Osteoblast (primary cell): ENCODE results near the gene MUSK. TPM values are rescaled to one million over a fixed set of nuclear protein-coding genes. Genes with fewer than 3 reads are reported as not detected.

ENCODE experiments used
- DNase-seq: peaks from one replicate; pipeline ENCODE4 v3.0.0; 2011; ENCODE audit warnings: low spot score, mixed read lengths; ENCODE audit not compliant: insufficient read length; ENCODE audit errors: missing footprints
- H2AFZ ChIP-seq: 2 replicates; pipeline ENCODE4 v1.6.0; 2011; ENCODE audit warnings: mild to moderate bottlenecking, low read length
- H3K27ac ChIP-seq: 2 replicates; pipeline ENCODE4 v1.5.1; 2011; ENCODE audit warnings: mild to moderate bottlenecking, low read depth, low read length, moderate library complexity
- H3K27me3 ChIP-seq: 2 replicates; pipeline ENCODE4 v1.6.0; 2012; ENCODE audit warnings: mild to moderate bottlenecking, control low read depth, inconsistent platforms, low read length, moderate library complexity; ENCODE audit not compliant: insufficient read depth
- H3K36me3 ChIP-seq: 2 replicates; pipeline ENCODE4 v1.5.1; 2011; ENCODE audit warnings: mild to moderate bottlenecking, low read length, control low read depth, moderate library complexity; ENCODE audit not compliant: insufficient read depth
- H3K4me1 ChIP-seq: 2 replicates; pipeline ENCODE4 v1.5.1; 2011; ENCODE audit warnings: mild to moderate bottlenecking, low read length, control low read depth, moderate library complexity; ENCODE audit not compliant: insufficient read depth
- H3K4me2 ChIP-seq: 2 replicates; pipeline ENCODE4 v1.6.0; 2011; ENCODE audit warnings: mild to moderate bottlenecking, low read length; ENCODE audit not compliant: insufficient read depth
- H3K4me3 ChIP-seq: fragments of 200-600 bp; sonication (generic); 3 replicates; pipeline ENCODE4 v1.5.1; 2012; ENCODE audit warnings: mild to moderate bottlenecking, low read length, inconsistent platforms; ENCODE audit not compliant: insufficient read depth
- H3K79me2 ChIP-seq: 2 replicates; pipeline ENCODE4 v1.6.0; 2012; ENCODE audit warnings: mild to moderate bottlenecking, low read length, control low read depth, inconsistent platforms; ENCODE audit not compliant: insufficient read depth
- H3K9me3 ChIP-seq: 2 replicates; pipeline ENCODE4 v1.5.1; 2011; ENCODE audit warnings: low read depth, low read length, control low read depth
- H4K20me1 ChIP-seq: 2 replicates; pipeline ENCODE4 v1.6.0; 2012; ENCODE audit warnings: mild to moderate bottlenecking, low read length, control low read depth; ENCODE audit not compliant: insufficient read depth
- total RNA-seq: library from RNA; depleted of rRNA; stranded (reverse); fragments of >200 nt; gene quantifications from 2 replicates; pipeline ENCODE4 v1.2.3, GENCODE V29; 2012
- TF ChIP-seq, protein P1 (sequence below): IDR thresholded peaks from 2 replicates; pipeline ENCODE4 v1.5.1; 2011; ENCODE audit warnings: mild to moderate bottlenecking, low read depth, low read length, moderate library complexity; ENCODE audit errors: extremely low read depth

MUSK gene
- under 0.01 TPM in 1 of 2 replicates, not detected in the other for total RNA-seq

DNA sequence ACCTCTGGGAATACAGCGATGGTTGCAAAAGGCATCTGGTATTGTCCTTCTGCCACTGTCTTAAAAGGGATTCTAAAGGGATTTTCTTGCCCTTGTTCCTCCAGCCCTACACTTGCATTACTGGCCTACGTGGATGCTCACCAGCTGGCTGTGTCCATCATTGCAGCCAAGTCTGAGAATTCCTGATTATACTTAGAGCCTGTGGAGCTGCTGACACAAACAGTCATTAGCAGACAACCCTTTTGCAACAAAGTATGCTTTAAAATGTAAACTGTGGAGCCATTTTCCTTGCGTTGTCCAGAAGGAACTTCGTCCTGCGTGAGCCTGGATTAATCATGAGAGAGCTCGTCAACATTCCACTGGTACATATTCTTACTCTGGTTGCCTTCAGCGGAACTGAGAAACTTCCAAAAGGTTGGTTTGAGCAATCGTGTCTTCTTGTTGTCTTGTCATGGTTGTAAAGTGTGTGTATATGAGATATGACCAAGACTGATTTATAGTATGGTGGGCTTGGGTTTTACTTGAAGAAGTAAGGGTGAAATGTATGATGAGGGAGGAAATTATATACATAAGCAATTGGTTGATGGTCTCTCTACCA, at the start of gene MUSK:
Gene MUSK (plus strand): TSS at position 222 of the 598 bp plus-strand sequence. CDS start 114 bp downstream, at position 336.
- no peak for DNase-seq
- Histone ChIP-seq H4K20me1 (no peaks in the 10 kb centered on the region), H3K79me2 (no peaks in the 10 kb centered on the region), H3K4me1 (no peaks in the 10 kb centered on the region), H3K4me2 (no peak within 1 kb of the TSS), H3K9me3 (no peaks in the 10 kb centered on the region), H2AFZ (no peak within 1 kb of the TSS), H3K27me3 (no peaks in the 10 kb centered on the region), H3K4me3 (no peak within 1 kb of the TSS), H3K27ac (no peak within 1 kb of the TSS), H3K36me3 (no peaks in the 10 kb centered on the region)
- TF ChIP-seq, protein P1, sequence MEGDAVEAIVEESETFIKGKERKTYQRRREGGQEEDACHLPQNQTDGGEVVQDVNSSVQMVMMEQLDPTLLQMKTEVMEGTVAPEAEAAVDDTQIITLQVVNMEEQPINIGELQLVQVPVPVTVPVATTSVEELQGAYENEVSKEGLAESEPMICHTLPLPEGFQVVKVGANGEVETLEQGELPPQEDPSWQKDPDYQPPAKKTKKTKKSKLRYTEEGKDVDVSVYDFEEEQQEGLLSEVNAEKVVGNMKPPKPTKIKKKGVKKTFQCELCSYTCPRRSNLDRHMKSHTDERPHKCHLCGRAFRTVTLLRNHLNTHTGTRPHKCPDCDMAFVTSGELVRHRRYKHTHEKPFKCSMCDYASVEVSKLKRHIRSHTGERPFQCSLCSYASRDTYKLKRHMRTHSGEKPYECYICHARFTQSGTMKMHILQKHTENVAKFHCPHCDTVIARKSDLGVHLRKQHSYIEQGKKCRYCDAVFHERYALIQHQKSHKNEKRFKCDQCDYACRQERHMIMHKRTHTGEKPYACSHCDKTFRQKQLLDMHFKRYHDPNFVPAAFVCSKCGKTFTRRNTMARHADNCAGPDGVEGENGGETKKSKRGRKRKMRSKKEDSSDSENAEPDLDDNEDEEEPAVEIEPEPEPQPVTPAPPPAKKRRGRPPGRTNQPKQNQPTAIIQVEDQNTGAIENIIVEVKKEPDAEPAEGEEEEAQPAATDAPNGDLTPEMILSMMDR: no peak

DNA sequence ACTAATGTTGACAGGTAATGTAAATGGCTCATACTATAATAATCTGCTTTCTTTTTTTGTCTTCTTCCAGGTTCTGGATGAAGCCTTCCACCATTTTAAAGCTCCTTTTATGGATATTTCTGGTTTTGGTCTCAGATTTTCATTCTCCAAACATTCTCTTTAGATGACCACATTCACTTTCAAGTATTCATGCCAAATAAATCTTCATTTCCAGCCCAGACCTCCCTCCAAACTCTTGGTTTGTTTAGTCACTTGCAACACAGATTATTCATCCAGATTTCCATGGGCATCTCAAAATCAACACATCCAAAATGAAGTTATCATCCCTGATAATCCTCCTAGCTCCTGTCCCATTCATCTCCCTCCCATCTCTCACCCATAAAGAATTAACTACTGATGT, 48.8 kb upstream of the MUSK start:
- Histone ChIP-seq H4K20me1 (no peaks in the 10 kb centered on the region), H3K79me2 (no peaks in the 10 kb centered on the region), H3K4me1 (peaks cover 12% of the 10 kb centered on the region), H3K4me2 (no peak overlapping the region), H3K36me3 (no peaks in the 10 kb centered on the region), H3K27me3 (no peaks in the 10 kb centered on the region), H3K9me3 (no peaks in the 10 kb centered on the region), H3K4me3 (no peak overlapping the region), H3K27ac (peak overlapping the region; percentile 55), H2AFZ (peak overlapping the region; percentile 47)
- TF ChIP-seq, protein P1: no peak
- DNase-seq: no peak

DNA sequence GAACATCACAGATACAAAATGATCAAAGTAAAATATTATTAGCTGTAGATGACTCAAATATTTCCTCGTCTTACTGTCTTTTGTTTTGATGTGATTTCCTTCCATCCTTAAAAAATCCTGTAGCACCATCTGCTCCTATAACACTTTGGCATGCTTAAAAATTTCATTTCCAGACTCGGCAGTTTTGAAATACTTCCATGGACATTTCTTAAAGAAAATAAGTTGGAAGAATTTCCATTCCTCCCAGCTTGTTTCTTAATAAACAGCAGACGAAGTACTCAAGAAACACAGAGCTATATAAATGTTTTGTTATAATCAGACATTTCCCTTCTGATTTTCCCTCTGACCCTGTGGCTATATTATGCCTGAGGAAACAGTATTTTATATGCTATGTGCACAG, 47.9 kb upstream of the MUSK start:
- Histone ChIP-seq H3K79me2 (no peaks in the 10 kb centered on the region), H3K4me1 (peaks cover 10% of the 10 kb centered on the region), H4K20me1 (no peaks in the 10 kb centered on the region), H3K27ac (no peak overlapping the region), H2AFZ (peak overlapping the region; percentile 38), H3K4me2 (no peak overlapping the region), H3K27me3 (no peaks in the 10 kb centered on the region), H3K4me3 (no peak overlapping the region), H3K36me3 (no peaks in the 10 kb centered on the region), H3K9me3 (no peaks in the 10 kb centered on the region)
- DNase-seq: no peak
- TF ChIP-seq, protein P1: no peak

- DNase-seq: no peak
- TF ChIP-seq, protein P1: no peak
- Histone ChIP-seq H3K4me1 (peaks cover 20% of the 10 kb centered on the region), H3K4me2 (no peak overlapping the region), H4K20me1 (no peaks in the 10 kb centered on the region), H3K79me2 (no peaks in the 10 kb centered on the region), H3K36me3 (no peaks in the 10 kb centered on the region), H3K4me3 (no peak overlapping the region), H3K27ac (no peak overlapping the region), H3K9me3 (no peaks in the 10 kb centered on the region), H2AFZ (peak overlapping the region; percentile 4), H3K27me3 (no peaks in the 10 kb centered on the region)
Observed at GRCh38 chr9:110622368-110622767, 46.2 kb upstream of the MUSK start.
